HepG2 (cell line): Measurements from ENCODE around the gene KLHDC7A. TPM values are rescaled to one million over a fixed set of nuclear protein-coding genes. Genes with fewer than 3 reads are reported as not detected.

Experiments used
- ATAC-seq: fragments of 200-7000 bp; cut with Tn5 transposase; 3 replicates; pipeline ENCODE4 v1.9.1; 2020; ENCODE audit warnings: mild to moderate bottlenecking, moderate library complexity
- BruUV-seq: library from RNA; stranded (reverse); fragments of 400-500 nt; replicated peaks from 2 replicates; lab custom pipeline; 2021; lab: Mats Ljungman, UMichigan
- CTCF ChIA-PET: fragments of 300-600 bp; formaldehyde crosslinking; extraction: SDS; loops from one replicate; lab custom pipeline; 2021; ENCODE audit warnings: low total read pairs, inconsistent platforms, low intra/inter-chr PET ratio; lab: Yijun Ruan, JAX
- POLR2A ChIA-PET: fragments of 350-600 bp; sonication (Branson Sonifier 250); formaldehyde crosslinking; loops from one replicate; lab custom pipeline; 2020; ENCODE audit warnings: antibody characterized with exemption, inconsistent platforms; lab: Yijun Ruan, JAX
- DNase-seq: peaks from one replicate; pipeline ENCODE4 v3.0.0-alpha.2; 2015; ENCODE audit warnings: low spot score
- FAIRE-seq: peaks from 3 replicates; lab custom pipeline; 2011; peaks lifted over from hg19 to GRCh38; lab: Jason Lieb, UNC
- H2AFZ ChIP-seq: one replicate; pipeline ENCODE4 v1.6.1; 2011; ENCODE audit warnings: low read length, inconsistent platforms
- H3K27ac ChIP-seq: fragments of 300-600 bp; 3 replicates; pipeline ENCODE4 v1.8.0; 2011; ENCODE audit warnings: mixed run types, mild to moderate bottlenecking, mixed read lengths, low read length, inconsistent platforms; ENCODE audit not compliant: insufficient read depth; ENCODE audit errors: extremely low read length
- H3K27me3 ChIP-seq, 2 experiments: fragments of 200-600 bp in 1 of 2; 2 replicates in 1 of 2; 3 replicates in 1 of 2; pipeline versions ENCODE4 v1.6.0 to v1.8.0; 2011; ENCODE audit warnings: low read length in 2 of 2, mild to moderate bottlenecking in 2 of 2, moderate library complexity in 2 of 2, inconsistent platforms in 1 of 2; ENCODE audit not compliant: insufficient read depth in 2 of 2, control insufficient read depth in 1 of 2
- H3K36me3 ChIP-seq, 2 experiments: fragments of 200-600 bp in 1 of 2; replicated peaks in 1 of 2; 2 replicates in 1 of 2; 3 replicates in 1 of 2; pipeline versions ENCODE4 v1.5.1 to v1.8.0; 2011; ENCODE audit warnings: low read length in 2 of 2, inconsistent platforms in 1 of 2; ENCODE audit not compliant: insufficient read depth in 2 of 2, control insufficient read depth in 1 of 2
- H3K4me1 ChIP-seq: 2 replicates; pipeline ENCODE4 v1.5.1; 2012; ENCODE audit warnings: low read length, inconsistent platforms; ENCODE audit not compliant: insufficient read depth
- H3K4me2 ChIP-seq: 2 replicates; pipeline ENCODE4 v1.6.0; 2011; ENCODE audit warnings: low read depth, low read length, inconsistent platforms
- H3K4me3 ChIP-seq, 3 experiments: fragments of 200-600 bp in 1 of 3; sonication (generic), shearing (Covaris generic) in 1 of 3; replicated peaks in 1 of 3; 2 replicates each; pipeline ENCODE4 v1.5.1; 2011 to 2016; ENCODE audit warnings: low read length in 3 of 3, inconsistent platforms in 2 of 3, low read depth in 2 of 3, mild to moderate bottlenecking in 2 of 3, control low read depth in 1 of 3, mixed read lengths in 1 of 3; ENCODE audit not compliant: insufficient read depth in 1 of 3
- H3K79me2 ChIP-seq: one replicate; pipeline ENCODE4 v1.6.1; 2011; ENCODE audit warnings: low read length, inconsistent platforms; ENCODE audit not compliant: insufficient read depth
- H3K9ac ChIP-seq: 2 replicates; pipeline ENCODE4 v1.6.0; 2011; ENCODE audit warnings: mild to moderate bottlenecking, low read depth, low read length, inconsistent platforms; ENCODE audit not compliant: insufficient read depth
- H3K9me3 ChIP-seq: 2 replicates; pipeline ENCODE4 v1.5.1; 2012; ENCODE audit warnings: mild to moderate bottlenecking, low read length
- H4K20me1 ChIP-seq: 2 replicates; pipeline ENCODE4 v1.6.0; 2011; ENCODE audit warnings: inconsistent platforms, mild to moderate bottlenecking, low read length, moderate library complexity; ENCODE audit not compliant: insufficient read depth
- CHCHD3 ChIP-seq: sonication (generic); formaldehyde crosslinking; IDR thresholded peaks from 2 replicates; pipeline ENCODE4 v1.8.0; 2022; ENCODE audit warnings: mild to moderate bottlenecking, missing genetic modification reagents, moderate library complexity
- CTCF ChIP-seq: sonication (generic); formaldehyde crosslinking; IDR thresholded peaks from 2 replicates; pipeline ENCODE4 v1.5.0; 2020; ENCODE audit warnings: mild to moderate bottlenecking, missing genetic modification reagents, moderate library complexity
- GMEB2 ChIP-seq: IDR thresholded peaks from 2 replicates; pipeline ENCODE4 v1.6.1; 2016; ENCODE audit warnings: missing biosample characterization, missing genetic modification reagents, low read depth
- RARA ChIP-seq: IDR thresholded peaks from 2 replicates; pipeline ENCODE4 v1.6.1; 2016; ENCODE audit warnings: missing genetic modification reagents, missing compliant biosample characterization
- SAFB2 ChIP-seq: sonication (generic); formaldehyde crosslinking; IDR thresholded peaks from 2 replicates; pipeline ENCODE4 v1.5.1; 2020; ENCODE audit warnings: missing genetic modification reagents, low read depth, mild to moderate bottlenecking, borderline replicate concordance
- TBP ChIP-seq: sonication (generic); formaldehyde crosslinking; IDR thresholded peaks from 2 replicates; pipeline ENCODE4 v1.5.0; 2020; ENCODE audit warnings: missing genetic modification reagents
- ZBTB49 ChIP-seq: sonication (generic); formaldehyde crosslinking; IDR thresholded peaks from 2 replicates; pipeline ENCODE4 v1.4.0; 2020; ENCODE audit warnings: missing genetic modification reagents, borderline replicate concordance
- ZFP91 ChIP-seq: sonication (generic); formaldehyde crosslinking; IDR thresholded peaks from 2 replicates; pipeline ENCODE4 v1.9.0; 2022; ENCODE audit warnings: missing genetic modification reagents, mild to moderate bottlenecking, borderline replicate concordance
- WGBS: methylation state at CpG from one replicate; pipeline ENCODE4 v1.1.6; 2017; ENCODE audit warnings: low lambda C conversion rate; 5-methylcytosine and 5-hydroxymethylcytosine counted together
- in situ Hi-C: cut with HindIII; loops from 2 replicates; pipeline ENCODE4 v1.10.0; 2017; ENCODE audit warnings: low pct_unique_long_range_greater_than_20kb; ENCODE audit not compliant: extremely low pct_ligation_motif_present
- intact Hi-C: fragments of 100-400 bp; cut with micrococcal nuclease; formaldehyde crosslinking; loops from one replicate; pipeline ENCODE4 v1.10.0; 2022; ENCODE audit not compliant: unreplicated experiment
- polyA plus RNA-seq, 8 experiments: library from polyadenylated mRNA; depleted of rRNA in 3 of 8; stranded (reverse) in 7 of 8; unstranded in 1 of 8; fragments of >200 nt; fragmentation: Illumina TruSeq in 4 of 8; extraction: Trizol in 4 of 8; gene quantifications; 2 replicates each; pipeline versions ENCODE4 v1.2.1 to v1.2.3, GENCODE V29; 2011 to 2016; ENCODE audit warnings: low read depth in 4 of 8, missing spikeins in 1 of 8, mixed read lengths in 1 of 8; ENCODE audit not compliant: insufficient read depth in 1 of 8
- total RNA-seq, 5 experiments: library from RNA; depleted of rRNA; stranded (reverse); fragments of >200 nt; fragmentation: Illumina TruSeq; extraction: Trizol; gene quantifications; 2 replicates each; pipeline ENCODE4 v1.2.3, GENCODE V29; 2016; ENCODE audit warnings: low read depth in 1 of 5

Gene KLHDC7A
- total and polyA plus RNA-seq, 2 of the 13 experiments (the other 11 are each of a cell fraction or from before 2014, with no cell fraction given): 0.15 to 1.8 TPM

GRCh38 chr1:18464665-18465050 is 16.1 kb upstream of the KLHDC7A start (continued):
- TF ChIP-seq ZBTB49: no peak

GRCh38 chr1:18466676-18467075 is 14.1 kb upstream of the KLHDC7A start:
- Histone ChIP-seq H3K27ac (no peak overlapping the region), H3K79me2 (no peaks in the 10 kb centered on the region), H3K4me1 (peaks cover 12% of the 10 kb centered on the region), H3K36me3 (no peaks in the 10 kb centered on the region), H3K4me2 (no peak overlapping the region), H3K9ac (no peak overlapping the region), H4K20me1 (peaks cover 5% of the 10 kb centered on the region; the same call in 1 of the 2 replicates), H2AFZ (no peak overlapping the region), H3K9me3 (no peaks in the 10 kb centered on the region), H3K4me3 (no peak overlapping the region), H3K27me3 (peaks cover 0 to 9% of the 10 kb centered on the region in 2 experiments; a peak in 2 of 5 replicates)
- FAIRE-seq (no peak), ATAC-seq (no peak), DNase-seq (no peak)
- POLR2A ChIA-PET: no interaction called here
- in situ Hi-C loops (no loop called here), intact Hi-C loops (no loop called here)
- CTCF ChIA-PET: no interaction called here
- 27% methylated on average over 7 of the region's 7 CpGs for WGBS
- no peak for TF ChIP-seq TBP
- no peak for TF ChIP-seq SAFB2 (CRISPR knock-in tag)
- BruUV-seq: no TSS peak

- Histone ChIP-seq H3K4me3 (no peak overlapping the region), H3K79me2 (no peaks in the 10 kb centered on the region), H2AFZ (no peak overlapping the region), H3K27me3 (peaks cover 0 to 8% of the 10 kb centered on the region in 2 experiments; a peak in 2 of 5 replicates), H3K9me3 (no peaks in the 10 kb centered on the region), H4K20me1 (peaks cover 5% of the 10 kb centered on the region; the same call in 1 of the 2 replicates), H3K4me1 (peaks cover 12% of the 10 kb centered on the region), H3K27ac (no peak overlapping the region), H3K36me3 (no peaks in the 10 kb centered on the region), H3K9ac (no peak overlapping the region), H3K4me2 (no peak overlapping the region)
- POLR2A ChIA-PET: interaction anchor here (2.0 kb wide), 1 partner anchor 12 kb away, joined by 7 read pairs; the partner anchor contains the start of gene KLHDC7A
- no peak for ATAC-seq
- no TSS peak for BruUV-seq
- peak; percentile 30 for TF ChIP-seq CTCF (CRISPR knock-in tag)
- TF ChIP-seq CHCHD3 (CRISPR knock-in tag): no peak
- no peak for TF ChIP-seq RARA (CRISPR knock-in tag)
- no peak for TF ChIP-seq ZFP91
- TF ChIP-seq GMEB2: no peak
- intact Hi-C loops: no loop called here
- CTCF ChIA-PET: no interaction called here
- in situ Hi-C loops: no loop called here
- WGBS: 46% methylated on average over 6 of the region's 6 CpGs
- FAIRE-seq: no peak
- no peak for DNase-seq
These were observed 12.2 kb upstream of the KLHDC7A start for GRCh38 chr1:18468570-18468969.
